ENCODE measurements around the gene METTL8. TPM values are rescaled to one million over a fixed set of nuclear protein-coding genes. Genes with fewer than 3 reads are reported as not detected.

METTL8 gene
- total RNA-seq, 1 donor from 2014 or later = 41.6 TPM

GRCh38 chr2:171478345-171478744 lies 44.6 kb upstream of the METTL8 start:
- Mint-ChIP-seq H3K27me3 (ENCODE audit: low read depth) (no peaks in the 10 kb centered on the region), H3K9me3 (no peaks in the 10 kb centered on the region), H3K4me3 (no peak overlapping the region), H3K36me3 (peaks cover 22% of the 10 kb centered on the region), H3K27ac (no peak overlapping the region), H3K4me1 (peaks cover 30% of the 10 kb centered on the region)
- no peak for DNase-seq (ENCODE audit: low spot score in 2 of 2, unreplicated experiment in 2 of 2)
- TF ChIP-seq CTCF (IDR thresholded peaks at IDR 0.05; ENCODE audit: unreplicated experiment) = no peak

DNA sequence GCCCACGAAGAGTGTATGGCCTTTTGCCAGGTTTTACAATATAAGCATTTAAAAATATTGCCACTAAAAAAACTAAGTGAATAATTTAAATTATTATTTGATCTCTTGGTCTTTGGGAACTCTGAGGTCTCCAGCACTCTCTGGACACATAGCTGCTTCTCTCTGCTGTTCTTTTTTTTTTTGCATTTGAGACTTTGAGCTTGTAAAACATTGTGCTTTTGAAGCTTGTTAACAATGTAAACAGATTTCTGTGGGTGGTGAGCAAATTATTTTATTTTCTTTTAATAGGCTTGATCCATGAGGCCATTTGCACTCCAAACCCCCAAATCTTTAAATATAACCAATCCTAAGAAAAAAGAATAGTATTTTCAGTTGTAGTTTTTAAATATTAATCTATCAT lies 42.2 kb upstream of the METTL8 start:
- no peak for DNase-seq (ENCODE audit: low spot score in 2 of 2, unreplicated experiment in 2 of 2)
- Mint-ChIP-seq H3K36me3 (peaks cover 24% of the 10 kb centered on the region), H3K9me3 (no peaks in the 10 kb centered on the region), H3K4me1 (peaks cover 9% of the 10 kb centered on the region), H3K27ac (no peak overlapping the region), H3K27me3 (ENCODE audit: low read depth) (no peaks in the 10 kb centered on the region), H3K4me3 (no peak overlapping the region)
- TF ChIP-seq CTCF (IDR thresholded peaks at IDR 0.05; ENCODE audit: unreplicated experiment) = no peak

DNA sequence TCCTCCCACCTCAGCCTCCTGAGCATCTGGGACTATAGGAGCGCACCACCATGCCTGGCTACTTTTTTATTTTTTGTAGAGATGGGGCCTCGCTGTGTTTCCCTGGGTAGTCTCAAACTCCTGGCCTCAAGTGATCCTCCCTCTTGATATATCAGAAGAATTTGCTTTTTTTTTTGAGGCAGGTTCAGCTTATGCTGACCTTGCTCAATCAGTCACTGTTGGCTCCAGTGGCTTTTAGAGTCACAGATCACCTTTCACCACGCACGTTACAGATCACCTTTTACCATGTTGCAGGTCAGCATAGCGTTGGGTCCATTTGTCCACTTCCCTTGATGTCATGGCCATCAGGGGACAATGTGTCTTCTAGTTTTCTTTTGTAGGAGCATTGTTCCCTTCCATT lies 36.3 kb upstream of the METTL8 start:
- no peaks in the 10 kb centered on the region for H3K27me3 Mint-ChIP-seq (ENCODE audit: low read depth)
- H3K4me1 Mint-ChIP-seq = peaks cover 3% of the 10 kb centered on the region

DNA sequence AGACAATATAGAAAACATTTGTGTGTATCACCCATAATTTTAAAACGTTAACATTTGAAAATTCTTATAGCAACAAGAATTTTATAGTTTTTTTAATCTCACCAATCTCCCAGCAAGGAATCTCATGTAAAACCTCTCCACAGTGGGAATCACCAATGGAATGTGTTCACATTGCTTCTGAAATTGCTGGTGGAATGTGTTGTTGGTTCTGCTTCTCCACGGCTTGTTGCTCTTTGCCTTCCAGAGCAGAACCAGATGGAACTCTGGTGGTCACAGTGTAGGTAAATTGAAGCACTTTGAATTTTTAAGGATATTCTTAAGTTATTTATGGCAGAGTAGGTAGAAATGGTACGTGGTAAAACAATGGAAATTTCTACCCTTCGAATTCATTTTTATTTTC lies 35.4 kb upstream of the METTL8 start:
- DNase-seq (ENCODE audit: low spot score in 2 of 2, unreplicated experiment in 2 of 2) = no peak
- no peaks in the 10 kb centered on the region for H3K27me3 Mint-ChIP-seq (ENCODE audit: low read depth)

More for the DNA sequence above, 36.3 kb upstream of the METTL8 start:
- Mint-ChIP-seq H3K36me3 (peaks cover 32% of the 10 kb centered on the region), H3K27ac (no peak overlapping the region), H3K9me3 (no peaks in the 10 kb centered on the region), H3K4me3 (no peak overlapping the region)
- no peak for DNase-seq (ENCODE audit: low spot score in 2 of 2, unreplicated experiment in 2 of 2)
- TF ChIP-seq CTCF (IDR thresholded peaks at IDR 0.05; ENCODE audit: unreplicated experiment) = no peak

GRCh38 chr2:171460537-171460936 lies 26.7 kb upstream of the METTL8 start:
- peaks cover 34% of the 10 kb centered on the region for H3K36me3 Mint-ChIP-seq
- no peak overlapping the region for H3K4me3 Mint-ChIP-seq
- H3K27ac Mint-ChIP-seq = no peak overlapping the region
- DNase-seq (ENCODE audit: low spot score in 2 of 2, unreplicated experiment in 2 of 2) = no peak
- no peaks in the 10 kb centered on the region for H3K4me1 Mint-ChIP-seq
- H3K27me3 Mint-ChIP-seq (ENCODE audit: low read depth) = no peaks in the 10 kb centered on the region
- no peak for TF ChIP-seq CTCF (IDR thresholded peaks at IDR 0.05; ENCODE audit: unreplicated experiment)
- H3K9me3 Mint-ChIP-seq = peaks cover 9% of the 10 kb centered on the region

More for the DNA sequence above, 35.4 kb upstream of the METTL8 start:
- Mint-ChIP-seq H3K4me3 (no peak overlapping the region), H3K4me1 (no peaks in the 10 kb centered on the region), H3K9me3 (no peaks in the 10 kb centered on the region), H3K36me3 (peaks cover 27% of the 10 kb centered on the region), H3K27ac (no peak overlapping the region)
- no peak for TF ChIP-seq CTCF (IDR thresholded peaks at IDR 0.05; ENCODE audit: unreplicated experiment)

GRCh38 chr2:171459498-171459897 lies 25.7 kb upstream of the METTL8 start:
- peaks cover 41% of the 10 kb centered on the region for H3K36me3 Mint-ChIP-seq
- no peak for DNase-seq (ENCODE audit: low spot score in 2 of 2, unreplicated experiment in 2 of 2)

More at GRCh38 chr2:171459498-171459897, 25.7 kb upstream of the METTL8 start:
- Mint-ChIP-seq H3K27ac (no peak overlapping the region), H3K4me3 (no peak overlapping the region), H3K4me1 (no peaks in the 10 kb centered on the region), H3K27me3 (ENCODE audit: low read depth) (no peaks in the 10 kb centered on the region), H3K9me3 (peaks cover 15% of the 10 kb centered on the region)
- no peak for TF ChIP-seq CTCF (IDR thresholded peaks at IDR 0.05; ENCODE audit: unreplicated experiment)

All from mesothelial cell of epicardium (in vitro differentiated cells).